GM19468 (cell line): Measurements from ENCODE around the gene HK1.

Source experiments
- ATAC-seq: cut with Tn5 transposase; IDR thresholded peaks from one replicate; pipeline ENCODE4 v1.9.1; 2021; ENCODE audit warnings: mild to moderate bottlenecking, moderate library complexity, moderate number of reproducible peaks; ENCODE audit not compliant: unreplicated experiment; ENCODE audit errors: extremely low read depth

HK1 gene

GRCh38 chr10:69413221-69413865, 135.0 kb downstream of the HK1 start:
- ATAC-seq, result no peak

DNA sequence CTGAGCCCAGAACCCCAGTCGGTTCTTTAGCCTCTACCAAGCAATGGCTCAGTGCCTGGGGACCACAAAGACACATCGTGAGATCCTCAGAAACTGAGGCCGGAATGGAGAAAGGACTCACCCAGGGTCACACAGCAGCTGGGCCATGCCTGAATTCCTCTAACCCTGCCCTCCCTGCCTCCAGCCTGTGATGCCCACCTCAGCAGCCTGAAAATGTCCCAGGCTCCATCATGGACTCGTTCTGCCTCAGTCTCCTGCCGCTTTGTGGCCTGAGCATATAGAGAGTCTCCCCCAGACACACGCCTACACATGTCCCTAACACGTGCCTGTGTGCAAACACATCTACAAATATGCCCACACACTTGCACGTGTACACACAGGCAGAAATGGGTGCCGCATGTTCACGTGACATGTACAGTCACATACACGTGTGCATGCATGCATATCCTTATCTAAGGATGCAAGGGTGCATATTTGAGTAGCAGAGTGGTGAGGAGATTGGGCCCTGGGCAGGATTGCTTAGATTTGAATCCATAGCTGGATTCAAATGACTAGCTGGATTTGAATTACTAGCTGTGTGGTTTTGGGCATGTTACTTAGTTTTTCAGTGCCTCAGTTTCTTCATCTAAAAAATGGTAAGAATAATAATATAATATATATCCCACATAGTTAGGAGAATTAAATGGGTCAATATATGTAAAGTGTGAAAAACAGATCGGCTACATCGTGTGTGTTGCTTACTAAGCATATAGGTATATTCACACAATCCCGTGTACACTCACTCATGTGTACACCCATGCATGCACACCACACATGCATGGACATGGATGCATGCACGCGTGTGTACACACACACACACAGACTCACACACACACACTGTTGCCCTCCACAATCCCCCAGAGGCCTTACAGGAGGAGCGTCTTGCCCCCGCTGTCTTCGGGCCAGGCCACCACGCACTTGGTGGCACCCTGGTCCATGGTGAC, 136.0 kb downstream of the HK1 start:
- ATAC-seq, result no peak

GRCh38 chr10:69415049-69415448, 136.8 kb downstream of the HK1 start:
- ATAC-seq, result no peak

DNA sequence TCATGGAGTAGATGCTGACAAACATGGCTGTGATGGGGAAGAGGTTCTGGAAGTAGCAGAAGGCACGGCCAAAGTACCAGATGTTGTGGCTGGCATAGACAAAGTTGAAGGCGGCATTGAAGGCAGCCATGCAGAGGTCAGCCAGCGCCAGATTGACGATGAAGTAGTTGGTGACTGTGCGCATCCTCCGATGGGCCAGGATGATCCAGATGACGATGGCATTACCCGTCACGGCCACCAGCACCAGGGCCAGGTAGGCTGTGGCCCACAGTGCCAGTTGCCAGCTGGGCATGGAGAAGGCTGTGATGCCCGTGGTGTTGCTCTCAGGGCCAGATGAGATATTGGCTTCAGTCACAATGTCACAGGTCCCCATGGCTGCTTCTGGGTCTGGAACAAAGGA, 137.7 kb downstream of the HK1 start:
- ATAC-seq, result no peak

DNA sequence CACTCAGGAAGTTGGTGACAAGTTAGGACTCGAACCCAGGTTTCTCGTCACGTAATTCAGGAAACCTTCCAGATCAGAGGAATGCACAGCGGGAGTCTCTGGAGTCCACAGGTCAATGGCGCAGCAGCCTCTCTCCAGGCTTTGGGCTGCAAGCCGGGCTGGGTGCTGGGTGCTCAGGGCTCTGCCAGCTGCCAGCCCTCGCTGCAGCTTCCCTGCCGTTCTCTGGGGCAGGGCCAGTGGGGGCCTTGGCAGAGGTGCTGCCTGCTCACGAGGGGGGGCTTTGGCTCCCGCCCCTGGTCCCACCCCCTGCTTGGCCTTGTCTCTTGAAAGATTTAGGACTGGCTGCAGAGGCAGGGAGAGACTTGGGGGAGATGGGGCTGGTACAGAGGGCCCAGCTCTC, 138.4 kb downstream of the HK1 start, which contains the start of gene TACR2:
Gene TACR2, minus strand, starts transcription at position 224 of the 400 bp plus-strand sequence. CDS start 595 bp downstream, outside the sequence.
- ATAC-seq, result no peak

DNA sequence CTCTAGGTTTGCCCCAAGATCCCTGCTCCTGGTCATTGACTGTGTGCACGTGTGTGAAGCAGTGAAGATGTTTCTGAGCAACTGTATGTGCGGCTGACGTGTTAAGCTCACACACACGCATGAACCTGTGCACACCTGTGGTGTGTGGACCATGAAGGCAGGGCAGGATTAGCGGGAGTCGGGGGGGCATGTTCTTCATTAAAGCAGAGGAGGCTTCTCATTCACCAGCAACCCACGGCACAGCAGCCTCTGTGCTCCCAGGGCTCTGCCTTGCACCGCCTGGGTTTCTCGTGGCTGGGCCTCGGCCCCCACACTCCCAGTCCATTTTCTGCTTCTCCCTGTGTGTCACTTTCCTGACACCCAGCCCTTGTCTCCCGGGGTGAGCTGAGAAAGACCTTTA, 139.2 kb downstream of the HK1 start:
- no peak for ATAC-seq

GRCh38 chr10:69418052-69418752, 139.9 kb downstream of the HK1 start:
- no peak for ATAC-seq

DNA sequence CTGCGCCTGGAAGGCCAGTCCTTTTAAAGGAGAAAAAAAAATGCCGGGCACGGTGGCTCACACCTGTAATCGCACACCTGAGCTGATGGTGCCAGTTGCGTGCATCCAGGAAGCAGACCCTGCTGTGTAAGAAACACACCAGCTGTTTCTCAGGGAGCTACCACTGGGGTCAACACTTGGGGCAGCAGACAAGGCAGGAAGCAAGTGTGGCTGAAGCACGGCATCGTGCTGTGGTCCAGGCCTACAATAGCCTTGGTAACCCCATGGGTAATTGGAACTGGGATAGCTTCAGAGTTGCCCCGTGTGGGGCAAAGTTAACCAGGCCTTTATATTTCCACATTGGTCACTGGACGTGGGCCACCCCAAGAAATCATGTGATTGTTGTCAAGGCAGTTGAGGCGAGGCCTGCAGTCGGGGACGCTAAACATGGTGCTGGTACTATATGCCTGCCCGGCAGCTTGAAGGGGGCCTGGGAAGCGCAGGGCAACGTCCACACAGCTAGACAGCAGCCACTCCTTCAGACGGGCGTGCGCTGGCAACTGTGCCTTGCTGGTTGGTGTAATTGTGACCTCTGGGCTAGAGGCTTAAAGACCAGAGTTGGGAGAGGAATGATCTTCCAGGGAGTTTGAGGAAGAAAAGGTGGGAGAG, 140.9 kb downstream of the HK1 start:
- no peak for ATAC-seq

DNA sequence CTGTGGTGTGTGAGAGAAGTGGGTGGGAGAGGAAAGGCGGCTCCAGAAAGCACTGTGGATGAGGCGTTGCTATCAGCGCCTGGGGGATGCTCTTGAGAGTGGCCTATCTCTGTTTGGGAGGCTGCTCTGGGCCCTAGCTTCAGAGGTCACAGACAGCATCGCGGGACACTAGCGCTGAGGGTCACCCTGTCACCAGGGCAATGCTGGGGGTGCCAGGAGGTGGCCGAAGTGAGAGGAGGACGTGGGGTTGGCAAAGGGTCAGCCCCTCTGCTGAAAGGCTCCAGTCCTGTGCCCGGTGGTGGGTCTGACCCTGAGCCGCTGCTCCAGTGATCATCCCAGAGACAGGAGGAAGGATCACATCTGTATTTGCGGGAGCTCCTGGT, 141.4 kb downstream of the HK1 start:
- ATAC-seq, result no peak

GRCh38 chr10:69421611-69422308, 143.5 kb downstream of the HK1 start:
- no peak for ATAC-seq

DNA sequence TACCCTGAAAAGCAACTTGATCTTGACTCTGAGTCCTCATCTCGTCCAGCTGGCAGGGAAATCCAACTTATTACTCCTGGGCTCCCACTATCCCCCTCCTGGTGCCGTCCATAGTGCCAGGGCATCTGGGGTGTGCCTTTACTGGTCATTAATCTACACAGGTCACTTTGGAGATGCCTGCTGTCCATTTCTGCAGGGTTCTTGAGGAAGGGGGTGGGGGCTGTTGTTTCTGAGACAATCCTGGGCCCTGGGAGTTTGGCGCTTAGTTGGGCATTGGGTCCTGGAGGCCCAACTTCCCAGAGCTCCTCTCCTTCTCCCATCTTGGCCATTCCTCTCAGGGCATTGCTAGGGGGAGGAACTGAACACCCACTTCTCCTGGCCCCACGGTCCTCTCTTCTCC, 144.4 kb downstream of the HK1 start:
- ATAC-seq, result no peak

- no peak for ATAC-seq
Observed at GRCh38 chr10:69425041-69425440, 146.7 kb downstream of the HK1 start.

GRCh38 chr10:69425511-69426298, 147.4 kb downstream of the HK1 start:
- ATAC-seq, result no peak

DNA sequence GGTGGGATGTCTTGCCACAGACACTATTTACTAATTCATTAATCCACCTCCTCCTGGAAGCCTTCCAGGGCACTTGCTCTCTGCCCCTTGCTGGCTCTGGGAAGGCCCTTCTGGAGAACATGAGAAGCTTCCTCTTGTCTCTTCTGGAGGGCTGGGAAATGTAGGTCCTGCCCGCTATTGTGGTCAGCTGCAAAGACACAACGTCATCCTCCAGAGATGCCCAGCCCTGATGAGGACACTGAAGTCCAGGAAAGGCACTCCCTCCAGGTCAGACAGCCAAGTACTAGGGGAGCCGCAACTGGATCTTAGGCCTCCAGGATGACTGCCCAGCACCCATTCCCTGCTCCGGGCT, 148.1 kb downstream of the HK1 start:
- no peak for ATAC-seq

DNA sequence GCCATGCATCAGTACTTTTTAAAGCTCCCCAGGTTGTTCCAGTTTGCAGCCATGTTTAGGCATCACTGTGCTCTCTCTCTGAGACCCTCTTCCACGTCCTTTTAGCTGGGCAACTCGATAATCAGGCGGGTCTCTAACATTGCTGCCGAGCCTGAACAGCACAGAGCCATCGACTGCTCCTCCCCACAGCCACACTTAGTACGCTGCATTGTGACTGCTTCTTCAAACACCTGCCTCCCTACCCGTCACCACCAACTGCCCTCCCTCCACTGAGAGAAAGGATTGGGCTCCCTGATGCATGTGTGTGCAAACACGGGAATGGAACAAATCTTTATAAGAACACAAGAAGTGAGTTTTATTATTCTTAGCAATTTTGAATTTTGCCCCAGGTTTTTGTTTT, 149.9 kb downstream of the HK1 start:
- ATAC-seq, result no peak

GRCh38 chr10:69434169-69434568, 155.9 kb downstream of the HK1 start:
- no peak for ATAC-seq

GRCh38 chr10:69434926-69435325, 156.6 kb downstream of the HK1 start:
- no peak for ATAC-seq

GRCh38 chr10:69435966-69436520, 157.7 kb downstream of the HK1 start:
- no peak for ATAC-seq
